Astrocyte of the spinal cord (primary cell): ENCODE data around the gene TXNDC5.

Experiments
- DNase-seq: peaks from one replicate; pipeline ENCODE4 v3.0.0; 2011; ENCODE audit warnings: low read depth, low spot score
- H3K4me3 ChIP-seq: 2 replicates; pipeline ENCODE4 v1.5.1; 2011; ENCODE audit warnings: low read depth, mild to moderate bottlenecking, low read length, moderate library complexity
- CTCF ChIP-seq: IDR thresholded peaks from 2 replicates; pipeline ENCODE4 v1.5.1; 2012; ENCODE audit warnings: low read depth, mild to moderate bottlenecking, low read length, inconsistent platforms
- in situ Hi-C: cut with HindIII; loops from 2 replicates; pipeline ENCODE4 v1.10.0; 2017; ENCODE audit warnings: low sequenced_read_pairs

The TXNDC5 gene

GRCh38 chr6:7924867-7925266 is 14.3 kb upstream of the TXNDC5 start:
- TF ChIP-seq CTCF = no peak
- no peak overlapping the region for H3K4me3 ChIP-seq
- DNase-seq = no peak
- in situ Hi-C loops = no loop called here

GRCh38 chr6:7922596-7922995 is 12.0 kb upstream of the TXNDC5 start:
- TF ChIP-seq CTCF = no peak

GRCh38 chr6:7921632-7922092 is 11.1 kb upstream of the TXNDC5 start:
- TF ChIP-seq CTCF = no peak
- DNase-seq = no peak
- no peak overlapping the region for H3K4me3 ChIP-seq
- in situ Hi-C loops = no loop called here

More at GRCh38 chr6:7922596-7922995, 12.0 kb upstream of the TXNDC5 start:
- in situ Hi-C loops = no loop called here
- no peak overlapping the region for H3K4me3 ChIP-seq
- DNase-seq = peak; percentile 24

GRCh38 chr6:7921046-7921445 is 10.5 kb upstream of the TXNDC5 start:
- in situ Hi-C loops = no loop called here
- no peak overlapping the region for H3K4me3 ChIP-seq
- no peak for TF ChIP-seq CTCF
- no peak for DNase-seq

GRCh38 chr6:7920425-7920824 is 9.8 kb upstream of the TXNDC5 start:
- DNase-seq = no peak
- TF ChIP-seq CTCF = no peak
- in situ Hi-C loops = no loop called here
- no peak overlapping the region for H3K4me3 ChIP-seq

GRCh38 chr6:7919871-7920270 is 9.3 kb upstream of the TXNDC5 start:
- peak; percentile 29 for DNase-seq
- no peak for TF ChIP-seq CTCF
- in situ Hi-C loops = no loop called here
- no peak overlapping the region for H3K4me3 ChIP-seq

- in situ Hi-C loops = no loop called here
- no peak overlapping the region for H3K4me3 ChIP-seq
- no peak for TF ChIP-seq CTCF
- DNase-seq = no peak
Observed at GRCh38 chr6:7918403-7918802, 7.8 kb upstream of the TXNDC5 start.
